Right cardiac atrium (tissue), 5 donors: ENCODE data around the gene FSTL3. TPM values are rescaled to one million over a fixed set of nuclear protein-coding genes. Genes with fewer than 3 reads are reported as not detected.

Source experiments
- ATAC-seq, 2 donors: fragments of 200-7000 bp; cut with Tn5 transposase; one replicate each; pipeline versions ENCODE4 v1.8.0 to v1.9.1; 2020; ENCODE audit warnings: moderate library complexity in 2 of 2, mild to moderate bottlenecking in 1 of 2
- DNase-seq, 3 donors: peaks; one replicate each; pipeline ENCODE4 v3.0.0-alpha.2; 2020
- H3K27ac ChIP-seq: one replicate; pipeline ENCODE4 v1.5.1; 2013; ENCODE audit warnings: mild to moderate bottlenecking, low read length, control low read depth, moderate library complexity
- H3K27me3 ChIP-seq: one replicate; pipeline ENCODE4 v1.6.1; 2013; ENCODE audit not compliant: control insufficient read depth, insufficient read depth
- H3K4me1 ChIP-seq: one replicate; pipeline ENCODE4 v1.6.1; 2013; ENCODE audit warnings: low read length; ENCODE audit not compliant: control insufficient read depth, insufficient read depth
- H3K4me3 ChIP-seq: one replicate; pipeline ENCODE4 v1.5.1; 2013; ENCODE audit warnings: low read length, control low read depth
- H3K9me3 ChIP-seq: one replicate; pipeline ENCODE4 v1.6.1; 2013; ENCODE audit warnings: low read length; ENCODE audit not compliant: control insufficient read depth
- WGBS: extraction: QIAGEN DNeasy Blood & Tissue Kit; methylation state at CpG from one replicate; pipeline ENCODE4 v1.1.7; 2013; 5-methylcytosine and 5-hydroxymethylcytosine counted together
- intact Hi-C, 4 donors: fragments of 100-400 bp; cut with DNase I; formaldehyde crosslinking; loops; one replicate each; pipeline versions ENCODE4 v1.11.0 to v1.14.0; 2022 to 2023
- polyA plus RNA-seq: library from polyadenylated mRNA; stranded (reverse); fragments of 200-250 nt; gene quantifications from one replicate; pipeline ENCODE4 v1.2.3, GENCODE V29; 2013
- total RNA-seq, 4 donors: library from RNA; stranded (reverse); fragmentation: NEBNext Ultra II Directional; extraction: Animal tissue kit (Norgen Biotek cat#: 25700); gene quantifications; one replicate each; pipeline ENCODE4 v1.2.1, GENCODE V29; 2021
- donor health status: healthy with polysubstance abuse.
- donor health status: DM: no; HTN: yes; CAD: no.
- donor health status: DM: no; HTN: no; CAD: no.
- donor health status: DM: no; HTN: yes; CAD: no; lungs with severe emphysema.
- donor health status: DM: yes; HTN: yes; CAD: no.

Gene FSTL3
- total and polyA plus RNA-seq, 5 donors = 47.1 to 110 (median 64.1) TPM

DNA sequence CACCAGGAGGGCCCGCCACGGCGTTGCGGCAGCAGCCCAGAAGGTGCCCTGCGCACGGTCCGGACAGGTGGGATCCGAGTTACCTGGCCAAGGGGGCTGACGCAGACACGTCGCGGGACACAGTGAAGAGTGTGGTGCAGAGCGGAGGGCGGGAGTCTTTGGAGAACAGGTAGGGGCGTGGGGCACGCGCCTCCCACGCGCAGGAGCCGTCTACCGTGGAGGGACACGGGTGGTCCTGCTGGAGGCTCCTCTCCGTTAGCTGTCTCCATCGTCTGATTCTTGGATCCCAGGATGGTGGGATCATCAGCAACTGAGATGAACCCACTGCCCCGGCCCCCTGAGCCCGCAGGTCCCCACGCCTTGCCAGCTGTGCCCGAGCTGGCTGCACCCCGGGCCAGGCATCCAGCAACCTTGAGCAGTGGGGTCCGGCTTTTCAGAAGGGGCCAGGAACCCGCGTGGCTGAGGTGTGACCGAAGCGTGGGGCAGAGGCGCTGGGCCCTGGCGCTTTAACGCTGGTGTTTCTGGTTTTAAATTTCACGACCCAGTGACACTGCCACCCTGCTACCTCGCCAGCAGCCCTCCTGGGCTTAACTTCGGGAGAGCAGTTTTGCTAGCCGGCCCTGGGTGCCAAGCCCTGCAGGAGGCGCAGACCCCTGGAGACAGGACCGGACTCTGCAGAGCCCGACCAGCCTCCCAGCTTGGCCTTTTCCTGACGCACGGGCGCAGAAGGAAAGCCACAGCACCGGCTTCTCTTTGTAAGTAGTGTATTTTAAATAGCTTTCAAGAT is 29.2 kb upstream of the FSTL3 start:
- intact Hi-C loops = no loop called here
- H3K27ac ChIP-seq = no peak overlapping the region
- H3K4me1 ChIP-seq = no peaks in the 10 kb centered on the region
- no peak overlapping the region for H3K4me3 ChIP-seq
- no peak for ATAC-seq
- WGBS = 93% methylated on average over 48 of the region's 48 CpGs
- H3K27me3 ChIP-seq = no peaks in the 10 kb centered on the region
- DNase-seq = peak in 1 of 3 donors; percentile 59
- H3K9me3 ChIP-seq = no peaks in the 10 kb centered on the region

DNA sequence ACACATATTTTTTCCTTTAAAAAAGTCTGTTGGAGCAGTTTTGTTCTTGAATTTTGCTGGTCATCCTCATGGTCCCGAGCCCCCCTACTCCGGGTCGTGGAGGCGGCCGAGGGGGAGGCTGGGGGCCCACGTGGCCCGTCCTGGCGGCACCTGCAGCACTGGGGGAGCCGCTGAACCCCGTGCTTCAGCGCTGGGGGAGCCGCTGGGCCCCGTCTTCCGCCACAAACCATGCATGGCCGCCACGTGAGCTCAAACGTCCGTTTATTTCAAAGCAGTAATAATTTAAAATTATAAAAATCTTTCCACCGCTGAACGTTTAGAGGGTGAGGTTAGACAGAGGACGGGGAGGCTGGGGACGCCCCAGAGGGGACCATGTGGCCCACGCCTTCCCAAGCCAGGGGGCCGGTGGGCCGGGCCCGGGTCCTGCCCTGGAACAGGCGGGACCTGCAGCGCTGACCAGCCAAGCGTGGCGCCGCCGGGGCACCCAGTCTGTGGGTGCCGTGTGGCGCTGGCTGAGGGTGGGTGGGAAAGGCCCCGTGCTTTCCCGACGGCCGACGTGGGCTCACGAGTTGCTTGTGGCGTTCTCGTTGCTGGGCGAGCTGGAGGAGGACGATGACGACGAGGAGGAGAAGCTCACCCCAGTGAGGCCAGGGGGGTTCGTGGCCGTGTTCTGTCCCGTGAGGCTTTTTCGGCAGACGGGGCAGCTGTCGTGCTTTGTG is 28.5 kb upstream of the FSTL3 start:
- peak in 1 of 3 donors; percentile 57 for DNase-seq
- H3K9me3 ChIP-seq = no peaks in the 10 kb centered on the region
- 93% methylated on average over 52 of the region's 52 CpGs for WGBS
- H3K27me3 ChIP-seq = no peaks in the 10 kb centered on the region
- no peak overlapping the region for H3K27ac ChIP-seq
- H3K4me1 ChIP-seq = no peaks in the 10 kb centered on the region
- intact Hi-C loops = no loop called here
- ATAC-seq = no peak
- H3K4me3 ChIP-seq = no peak overlapping the region

- H3K4me1 ChIP-seq = no peaks in the 10 kb centered on the region
- H3K27me3 ChIP-seq = no peaks in the 10 kb centered on the region
- H3K9me3 ChIP-seq = no peaks in the 10 kb centered on the region
- no peak overlapping the region for H3K27ac ChIP-seq
- H3K4me3 ChIP-seq = no peak overlapping the region
- 92% methylated on average over 29 of the region's 29 CpGs for WGBS
- intact Hi-C loops = no loop called here
- DNase-seq (peak in 1 of 3 donors; percentile 53), ATAC-seq (no peak)
These were observed 27.9 kb upstream of the FSTL3 start for GRCh38 chr19:648305-648704.

GRCh38 chr19:648904-649801 is 27.0 kb upstream of the FSTL3 start:
- H3K27me3 ChIP-seq = no peaks in the 10 kb centered on the region
- ATAC-seq = no peak
- WGBS = 91% methylated on average over 53 of the region's 53 CpGs
- no peaks in the 10 kb centered on the region for H3K4me1 ChIP-seq
- H3K27ac ChIP-seq = no peak overlapping the region
- H3K9me3 ChIP-seq = no peaks in the 10 kb centered on the region
- peak in 2 of 3 donors; percentile 49 to 64 for DNase-seq
- intact Hi-C loops = no loop called here
- H3K4me3 ChIP-seq = no peak overlapping the region

- H3K4me1 ChIP-seq = no peaks in the 10 kb centered on the region
These were observed 26.1 kb upstream of the FSTL3 start for GRCh38 chr19:650121-650520.

GRCh38 chr19:651114-651818 is 24.9 kb upstream of the FSTL3 start:
- 94% methylated on average over 58 of the region's 58 CpGs for WGBS
- intact Hi-C loops = no loop called here
- H3K9me3 ChIP-seq = no peaks in the 10 kb centered on the region
- ATAC-seq = no peak
- H3K27ac ChIP-seq = no peak overlapping the region
- peak in 1 of 3 donors; percentile 58 for DNase-seq
- no peaks in the 10 kb centered on the region for H3K4me1 ChIP-seq
- no peaks in the 10 kb centered on the region for H3K27me3 ChIP-seq
- no peak overlapping the region for H3K4me3 ChIP-seq

More at GRCh38 chr19:650121-650520, 26.1 kb upstream of the FSTL3 start:
- H3K27me3 ChIP-seq = no peaks in the 10 kb centered on the region
- intact Hi-C loops = no loop called here
- ATAC-seq = no peak
- 87% methylated on average over 11 of the region's 11 CpGs for WGBS
- peak in 1 of 3 donors; percentile 50 for DNase-seq
- H3K4me3 ChIP-seq = no peak overlapping the region
- no peak overlapping the region for H3K27ac ChIP-seq
- H3K9me3 ChIP-seq = no peaks in the 10 kb centered on the region

GRCh38 chr19:651991-652390 is 24.2 kb upstream of the FSTL3 start:
- 88% methylated on average over 24 of the region's 24 CpGs for WGBS
- Histone ChIP-seq H3K27ac (no peak overlapping the region), H3K4me3 (no peak overlapping the region), H3K4me1 (no peaks in the 10 kb centered on the region), H3K9me3 (no peaks in the 10 kb centered on the region), H3K27me3 (no peaks in the 10 kb centered on the region)
- no peak for ATAC-seq
- no peak for DNase-seq
- intact Hi-C loops = no loop called here

DNA sequence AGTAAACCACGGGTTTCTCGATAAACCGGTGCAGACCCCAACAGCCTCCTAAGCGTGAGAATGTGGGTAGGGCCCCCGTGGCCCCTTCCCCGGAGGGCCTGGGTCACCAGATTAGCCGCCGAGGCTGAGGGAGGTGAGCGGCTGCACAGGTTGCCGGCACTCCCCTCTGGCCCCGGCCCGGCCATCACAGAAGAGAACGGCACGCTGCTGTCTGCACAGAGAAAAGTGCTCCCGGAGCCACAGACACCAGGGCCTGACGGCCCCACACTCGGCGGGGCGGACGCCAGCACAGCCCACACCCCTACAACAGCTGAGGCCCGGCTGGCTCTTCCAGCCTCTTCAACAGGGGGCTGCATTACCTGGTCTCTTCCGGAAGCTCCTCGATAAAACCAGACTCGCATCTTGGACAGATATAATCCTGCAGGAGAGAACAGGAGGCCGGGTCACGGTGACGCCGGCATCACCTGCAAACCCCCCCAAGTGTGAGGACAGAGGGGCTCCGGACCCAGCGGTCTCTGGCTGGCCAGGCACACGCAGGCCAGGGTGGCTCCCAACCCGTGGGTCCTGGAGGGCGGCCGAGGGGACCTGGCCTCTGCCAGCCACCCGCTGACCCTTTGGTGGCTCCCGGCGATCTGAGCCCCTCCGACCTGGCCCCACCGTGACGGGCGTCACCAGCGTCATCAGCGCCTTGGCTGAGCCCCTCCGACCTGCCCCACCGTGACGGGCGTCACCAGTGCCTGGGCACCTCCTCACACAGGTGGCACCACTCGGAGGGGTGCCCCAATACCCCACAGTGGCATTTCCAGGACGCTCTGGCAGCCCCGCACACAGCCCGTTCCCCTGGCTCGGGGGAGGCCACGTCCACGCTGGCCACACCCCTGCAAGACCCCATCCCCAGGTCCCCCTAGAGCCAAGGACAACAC is 23.5 kb upstream of the FSTL3 start:
- H3K4me3 ChIP-seq = no peak overlapping the region
- WGBS = 94% methylated on average over 54 of the region's 54 CpGs
- intact Hi-C loops = no loop called here
- DNase-seq = no peak
- H3K9me3 ChIP-seq = no peaks in the 10 kb centered on the region
- no peak for ATAC-seq
- H3K27ac ChIP-seq = no peak overlapping the region
- no peaks in the 10 kb centered on the region for H3K27me3 ChIP-seq
- H3K4me1 ChIP-seq = no peaks in the 10 kb centered on the region

GRCh38 chr19:653425-653824 is 22.8 kb upstream of the FSTL3 start:
- DNase-seq = no peak
- ATAC-seq = no peak
- WGBS = 87% methylated on average over 17 of the region's 17 CpGs
- Histone ChIP-seq H3K27ac (no peak overlapping the region), H3K9me3 (no peaks in the 10 kb centered on the region), H3K4me1 (no peaks in the 10 kb centered on the region), H3K4me3 (no peak overlapping the region), H3K27me3 (no peaks in the 10 kb centered on the region)
- intact Hi-C loops = no loop called here

DNA sequence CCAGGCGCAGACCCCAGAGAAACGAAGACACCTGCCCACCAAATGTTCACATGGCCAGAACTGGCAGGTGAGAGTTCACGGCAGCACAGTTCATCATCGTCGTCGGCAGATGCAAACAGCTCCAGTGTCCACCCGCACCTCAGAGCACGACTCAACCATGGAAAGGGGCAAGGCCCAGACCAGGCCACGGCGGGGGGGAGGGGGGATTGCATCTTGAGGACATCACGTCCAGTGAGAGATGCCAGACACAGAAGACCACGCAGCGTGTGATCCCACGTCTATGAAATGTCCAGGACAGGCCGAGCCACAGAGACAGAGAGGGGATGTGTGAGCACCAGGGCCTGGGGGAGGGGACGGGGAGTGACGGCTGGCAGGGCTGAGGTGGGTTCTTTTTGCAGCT is 20.5 kb upstream of the FSTL3 start:
- H3K4me1 ChIP-seq = no peaks in the 10 kb centered on the region
- no peaks in the 10 kb centered on the region for H3K9me3 ChIP-seq
- no peaks in the 10 kb centered on the region for H3K27me3 ChIP-seq
- no peak overlapping the region for H3K4me3 ChIP-seq
- intact Hi-C loops = no loop called here
- ATAC-seq = no peak
- DNase-seq = no peak
- H3K27ac ChIP-seq = no peak overlapping the region
- 77% methylated on average over 17 of the region's 17 CpGs for WGBS
